NCI-H187 (cell line): ENCODE data around the gene TTLL10.
"Not testable (repeated sequence)": the region's sequence is repeated elsewhere in the genome, so short reads cannot be mapped to it uniquely, and the experiment has no call there.

ENCODE experiments used
- DNase-seq, 2 experiments: peaks; one replicate each; lab custom pipeline; 2025; lab: John Stamatoyannopoulos, UW

TTLL10 gene

GRCh38 chr1:1189111-1189510 is 15.4 kb downstream of the TTLL10 start:
- DNase-seq, result no peak

DNA sequence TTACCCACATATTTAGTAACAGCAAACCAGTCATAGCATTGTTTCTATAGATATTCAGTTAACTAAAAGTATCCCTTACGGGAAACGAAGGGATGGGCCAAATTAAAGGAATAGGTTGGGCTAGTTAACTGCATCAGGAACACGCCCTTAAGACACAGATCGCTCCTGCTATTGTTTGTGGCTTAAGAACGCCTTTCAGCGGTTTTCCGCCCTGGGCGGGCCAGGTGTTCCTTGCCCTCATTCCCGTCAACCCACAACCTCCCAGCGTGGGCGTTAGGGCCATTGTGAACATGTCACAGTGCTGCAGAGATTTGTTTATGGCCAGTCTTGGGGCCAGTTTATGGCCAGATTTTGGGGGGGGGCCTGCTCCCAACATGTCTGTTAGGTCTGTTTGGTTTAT is 18.1 kb downstream of the TTLL10 start:
- no peak for DNase-seq

DNA sequence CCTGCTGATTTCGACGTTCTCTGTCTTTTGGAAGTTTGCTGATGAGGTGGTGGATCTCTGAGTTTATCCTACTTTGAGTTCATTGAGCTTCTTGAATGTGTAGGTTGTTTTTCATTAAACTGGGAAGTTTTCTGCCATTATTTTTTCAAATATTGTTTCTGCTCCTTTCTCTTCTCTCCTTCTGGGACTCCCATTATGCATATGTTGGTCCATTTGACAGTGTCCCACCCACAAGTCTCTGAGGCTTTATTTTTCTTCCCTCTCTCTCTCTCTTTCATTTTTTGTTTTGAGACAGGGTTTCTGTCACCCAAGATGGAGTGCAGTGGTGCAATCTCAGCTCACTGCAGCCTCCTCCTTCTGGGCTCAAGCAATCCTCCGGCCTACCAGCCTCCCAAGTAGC is 21.0 kb downstream of the TTLL10 start:
- DNase-seq, result no peak

GRCh38 chr1:1195726-1196125 is 22.0 kb downstream of the TTLL10 start:
- DNase-seq, result not testable (repeated sequence)

DNA sequence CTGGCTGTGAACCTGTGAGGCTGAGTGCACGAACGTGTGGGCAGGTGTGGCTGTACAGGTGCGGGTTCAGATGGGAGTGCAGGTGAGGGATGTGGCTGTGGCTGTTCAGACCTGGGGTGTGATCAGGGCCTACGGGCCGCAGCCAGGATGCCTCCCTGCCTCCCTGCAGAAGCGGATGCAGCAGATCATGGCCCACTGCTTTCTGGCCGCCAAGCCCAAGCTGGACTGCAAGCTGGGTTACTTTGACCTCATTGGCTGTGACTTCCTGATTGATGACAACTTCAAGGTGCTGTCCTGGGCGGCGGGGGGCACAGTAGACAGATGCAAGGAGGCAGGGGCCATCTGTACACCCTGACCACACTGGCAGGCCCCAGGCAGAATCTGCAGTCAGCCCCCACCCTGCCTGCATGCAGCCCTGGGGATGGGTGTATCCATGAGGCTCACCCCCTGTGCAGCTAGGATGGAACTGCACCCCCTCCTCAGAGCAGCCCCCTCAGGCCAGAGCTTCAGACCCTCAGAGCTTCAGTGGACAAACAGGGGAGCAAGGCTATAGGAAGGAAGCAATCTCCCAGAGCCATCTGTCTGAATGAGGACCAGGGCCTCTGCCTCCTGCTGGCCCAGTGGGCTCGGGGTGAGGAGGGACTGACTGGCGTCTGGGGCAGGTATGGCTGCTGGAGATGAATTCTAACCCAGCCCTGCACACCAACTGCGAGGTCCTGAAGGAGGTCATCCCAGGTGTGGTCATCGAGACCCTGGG is 22.9 kb downstream of the TTLL10 start:
- DNase-seq, result no peak

DNA sequence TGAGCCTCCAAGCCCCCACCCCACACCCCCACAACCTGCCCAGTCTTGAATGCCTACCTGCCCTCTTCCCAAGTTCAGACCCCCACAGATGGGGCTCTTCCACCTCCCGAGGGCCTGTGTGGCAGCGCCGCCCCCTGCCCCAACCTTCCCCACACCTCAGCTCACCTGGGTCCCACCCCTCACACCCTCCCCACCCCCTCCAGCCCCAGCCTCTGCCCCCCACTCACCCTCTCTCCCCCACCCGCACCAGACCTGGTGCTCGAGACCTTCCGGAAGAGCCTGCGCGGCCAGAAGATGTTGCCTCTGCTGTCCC is 23.5 kb downstream of the TTLL10 start:
- no peak for DNase-seq

GRCh38 chr1:1197551-1198422 is 24.1 kb downstream of the TTLL10 start:
- no peak for DNase-seq

- DNase-seq, result no peak
Observed at GRCh38 chr1:1198423-1199140, 24.9 kb downstream of the TTLL10 start.

GRCh38 chr1:1199141-1199960 is 25.7 kb downstream of the TTLL10 start:
- DNase-seq, result no peak

- DNase-seq, result no peak
Observed at GRCh38 chr1:1199961-1200875, 26.5 kb downstream of the TTLL10 start.

GRCh38 chr1:1200876-1201810 is 27.5 kb downstream of the TTLL10 start:
- no peak for DNase-seq

GRCh38 chr1:1202831-1203560 is 29.3 kb downstream of the TTLL10 start:
- DNase-seq, result peak; percentile 14 to 18

DNA sequence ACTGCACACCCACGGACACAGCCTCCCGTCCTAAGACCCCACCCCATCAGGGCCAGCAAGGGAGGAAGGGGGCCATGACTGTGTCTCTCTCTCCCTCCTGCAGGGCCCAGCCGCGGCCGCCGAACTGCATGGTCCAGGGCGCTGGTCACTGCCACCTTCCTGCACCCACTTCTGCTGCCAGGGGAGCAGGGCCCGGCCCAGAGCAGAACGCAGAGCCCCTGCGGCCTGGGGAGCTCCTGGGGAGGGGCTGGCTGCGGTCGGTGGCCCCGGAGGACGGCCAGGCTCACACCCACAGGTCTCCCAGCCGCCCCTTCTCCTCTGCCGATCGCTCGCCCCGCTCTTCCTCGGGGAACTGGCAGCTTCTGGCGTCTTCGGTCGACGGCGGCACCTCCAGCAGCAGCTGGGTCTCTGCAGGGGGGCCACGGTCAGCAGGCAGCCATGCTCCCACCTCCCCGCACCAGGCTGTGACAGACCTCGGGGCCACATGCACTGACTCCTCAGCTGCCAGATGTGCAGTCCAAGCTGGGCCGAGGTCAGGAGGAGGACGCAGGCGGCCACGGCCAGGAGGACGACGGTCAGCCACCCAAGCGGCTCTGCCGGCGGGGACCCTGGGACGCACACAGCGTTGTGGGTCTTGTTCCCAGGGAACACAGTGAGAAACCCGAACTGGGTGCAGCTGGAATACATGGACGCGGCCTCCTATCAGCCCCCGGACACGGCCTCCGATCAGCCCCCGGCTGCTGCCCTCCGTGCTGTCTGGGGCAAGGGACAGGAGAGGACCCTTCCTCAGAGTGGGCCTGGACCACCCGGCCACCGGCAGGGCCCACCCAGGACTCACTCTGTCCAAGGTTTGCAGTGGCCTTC is 30.1 kb downstream of the TTLL10 start:
- DNase-seq, result no peak

- no peak for DNase-seq
Observed at GRCh38 chr1:1204425-1204920, 30.8 kb downstream of the TTLL10 start.

- DNase-seq, result no peak
Observed at GRCh38 chr1:1204998-1205768, 31.5 kb downstream of the TTLL10 start.

DNA sequence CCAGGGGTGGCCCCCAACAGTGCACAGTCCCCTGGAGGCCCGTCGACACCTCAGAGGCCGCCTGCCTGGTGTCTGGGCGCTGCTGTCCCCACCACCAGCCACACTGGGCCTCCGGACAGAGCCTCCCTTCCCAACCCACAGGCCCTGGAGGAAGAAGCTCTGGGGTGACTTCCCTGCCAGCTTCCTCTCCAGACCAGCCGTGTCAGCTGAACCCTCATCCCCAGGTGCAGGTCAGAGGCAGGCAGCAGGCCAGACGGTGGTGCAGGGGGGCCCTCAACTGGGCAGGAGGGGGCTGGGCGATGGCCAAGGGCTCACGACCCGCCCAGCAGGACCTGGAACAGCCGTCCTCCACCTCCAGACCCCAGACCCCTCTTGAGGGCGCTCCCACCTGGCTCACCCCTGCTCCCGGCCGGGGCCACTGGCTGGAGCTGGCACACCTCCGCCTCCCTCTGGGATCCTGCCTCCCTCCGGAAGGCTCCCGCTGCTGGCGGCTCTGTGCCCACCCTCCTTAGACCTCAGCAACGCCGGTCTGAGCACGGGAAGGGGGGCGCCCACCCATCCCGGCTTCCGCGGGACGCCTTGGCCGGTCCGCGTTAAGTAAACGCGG is 32.2 kb downstream of the TTLL10 start:
- DNase-seq, result no peak
